ENCODE data around the gene PRRG1. TPM values are rescaled to one million over a fixed set of nuclear protein-coding genes. Genes with fewer than 3 reads are reported as not detected.

Gene PRRG1
- total RNA-seq, 2 experiments from 2014 or later, result not detected

GRCh38 chrX:37437160-37437559 is 88.0 kb downstream of the PRRG1 start:
- no peaks in the 10 kb centered on the region for H3K9me2 ChIP-seq (ENCODE audit: insufficient read depth, low read length)

GRCh38 chrX:37441377-37441776 is 92.2 kb downstream of the PRRG1 start:
- Histone ChIP-seq H3K36me3 (ENCODE audit: insufficient read depth, low read length) (no peaks in the 10 kb centered on the region), H4K20me1 (ENCODE audit: insufficient read depth, low read length) (no peaks in the 10 kb centered on the region), H3K9me2 (ENCODE audit: insufficient read depth, low read length) (no peaks in the 10 kb centered on the region), H3K4me1 (ENCODE audit: insufficient read depth, low read length, poor library complexity, severe bottlenecking) (no peaks in the 10 kb centered on the region), H3K4me2 (ENCODE audit: low read length) (no peak overlapping the region), H3K4me3 (ENCODE audit: low read depth, low read length, poor library complexity, severe bottlenecking) (no peak overlapping the region), H3K79me2 (ENCODE audit: insufficient read depth, low read depth, low read length) (no peaks in the 10 kb centered on the region), H3K9me3 (ENCODE audit: low read length) (no peaks in the 10 kb centered on the region), H2AFZ (ENCODE audit: low read length) (no peak overlapping the region), H3K27ac (ENCODE audit: low read depth, low read length, poor library complexity, severe bottlenecking) (no peak overlapping the region)
- intact Hi-C loops (cut with micrococcal nuclease; ENCODE audit: unreplicated experiment), result no loop called here
- no TSS peak for BruUV-seq (replicated peaks)
- TF ChIP-seq CTCF (conservative IDR thresholded peaks at IDR 0.05; ENCODE audit: low read length) (no peak), EZH2phosphoT487 (IDR thresholded peaks at IDR 0.05; ENCODE audit: borderline replicate concordance, low read depth, low read length) (no peak)
- ChIA-PET CTCF (ENCODE audit: unreplicated experiment) (no interaction called here), POLR2A (interaction anchor here (0.6 kb wide), 1 partner anchor 563 kb away, joined by 3 read pairs; no protein-coding TSS in a partner anchor)
- DNase-seq (ENCODE audit: low spot score), result no peak

More at GRCh38 chrX:37437160-37437559, 88.0 kb downstream of the PRRG1 start:
- Histone ChIP-seq H3K9me3 (ENCODE audit: low read length) (no peaks in the 10 kb centered on the region), H3K4me2 (ENCODE audit: low read length) (no peak overlapping the region), H3K79me2 (ENCODE audit: insufficient read depth, low read depth, low read length) (no peaks in the 10 kb centered on the region), H2AFZ (ENCODE audit: low read length) (no peak overlapping the region), H3K36me3 (ENCODE audit: insufficient read depth, low read length) (no peaks in the 10 kb centered on the region), H3K27ac (ENCODE audit: low read depth, low read length, poor library complexity, severe bottlenecking) (no peak overlapping the region), H3K4me1 (ENCODE audit: insufficient read depth, low read length, poor library complexity, severe bottlenecking) (no peaks in the 10 kb centered on the region), H4K20me1 (ENCODE audit: insufficient read depth, low read length) (no peaks in the 10 kb centered on the region), H3K4me3 (ENCODE audit: low read depth, low read length, poor library complexity, severe bottlenecking) (no peak overlapping the region)
- intact Hi-C loops (cut with micrococcal nuclease; ENCODE audit: unreplicated experiment), result no loop called here
- TF ChIP-seq EZH2phosphoT487 (IDR thresholded peaks at IDR 0.05; ENCODE audit: borderline replicate concordance, low read depth, low read length), result no peak
- no peak for TF ChIP-seq CTCF (conservative IDR thresholded peaks at IDR 0.05; ENCODE audit: low read length)
- POLR2A ChIA-PET, result no interaction called here
- BruUV-seq (replicated peaks), result no TSS peak
- CTCF ChIA-PET (ENCODE audit: unreplicated experiment), result no interaction called here
- DNase-seq (ENCODE audit: low spot score), result no peak

GRCh38 chrX:37445182-37445581 is 96.0 kb downstream of the PRRG1 start:
- no peaks in the 10 kb centered on the region for H3K4me1 ChIP-seq (ENCODE audit: insufficient read depth, low read length, poor library complexity, severe bottlenecking)
- BruUV-seq (replicated peaks), result no TSS peak
- no peaks in the 10 kb centered on the region for H4K20me1 ChIP-seq (ENCODE audit: insufficient read depth, low read length)
- H3K9me3 ChIP-seq (ENCODE audit: low read length), result no peaks in the 10 kb centered on the region
- DNase-seq (ENCODE audit: low spot score), result no peak
- intact Hi-C loops (cut with micrococcal nuclease; ENCODE audit: unreplicated experiment), result no loop called here
- H3K9me2 ChIP-seq (ENCODE audit: insufficient read depth, low read length), result no peaks in the 10 kb centered on the region
- TF ChIP-seq EZH2phosphoT487 (IDR thresholded peaks at IDR 0.05; ENCODE audit: borderline replicate concordance, low read depth, low read length) (no peak), CTCF (conservative IDR thresholded peaks at IDR 0.05; ENCODE audit: low read length) (no peak)
- ChIA-PET CTCF (ENCODE audit: unreplicated experiment) (no interaction called here), POLR2A (no interaction called here)
- no peak overlapping the region for H3K4me2 ChIP-seq (ENCODE audit: low read length)
- H3K36me3 ChIP-seq (ENCODE audit: insufficient read depth, low read length), result no peaks in the 10 kb centered on the region
- no peaks in the 10 kb centered on the region for H3K79me2 ChIP-seq (ENCODE audit: insufficient read depth, low read depth, low read length)
- no peak overlapping the region for H3K27ac ChIP-seq (ENCODE audit: low read depth, low read length, poor library complexity, severe bottlenecking)
- no peak overlapping the region for H2AFZ ChIP-seq (ENCODE audit: low read length)
- no peak overlapping the region for H3K4me3 ChIP-seq (ENCODE audit: low read depth, low read length, poor library complexity, severe bottlenecking)
